ENCODE results near the gene CD160.

CD160 gene

GRCh38 chr1:145702826-145703225, 16.5 kb upstream of the CD160 start:
- Histone ChIP-seq H3K4me3 (no peak overlapping the region), H3K27ac (no peak overlapping the region)
- no peak for DNase-seq (ENCODE audit: low spot score)
- TF ChIP-seq, protein P1, sequence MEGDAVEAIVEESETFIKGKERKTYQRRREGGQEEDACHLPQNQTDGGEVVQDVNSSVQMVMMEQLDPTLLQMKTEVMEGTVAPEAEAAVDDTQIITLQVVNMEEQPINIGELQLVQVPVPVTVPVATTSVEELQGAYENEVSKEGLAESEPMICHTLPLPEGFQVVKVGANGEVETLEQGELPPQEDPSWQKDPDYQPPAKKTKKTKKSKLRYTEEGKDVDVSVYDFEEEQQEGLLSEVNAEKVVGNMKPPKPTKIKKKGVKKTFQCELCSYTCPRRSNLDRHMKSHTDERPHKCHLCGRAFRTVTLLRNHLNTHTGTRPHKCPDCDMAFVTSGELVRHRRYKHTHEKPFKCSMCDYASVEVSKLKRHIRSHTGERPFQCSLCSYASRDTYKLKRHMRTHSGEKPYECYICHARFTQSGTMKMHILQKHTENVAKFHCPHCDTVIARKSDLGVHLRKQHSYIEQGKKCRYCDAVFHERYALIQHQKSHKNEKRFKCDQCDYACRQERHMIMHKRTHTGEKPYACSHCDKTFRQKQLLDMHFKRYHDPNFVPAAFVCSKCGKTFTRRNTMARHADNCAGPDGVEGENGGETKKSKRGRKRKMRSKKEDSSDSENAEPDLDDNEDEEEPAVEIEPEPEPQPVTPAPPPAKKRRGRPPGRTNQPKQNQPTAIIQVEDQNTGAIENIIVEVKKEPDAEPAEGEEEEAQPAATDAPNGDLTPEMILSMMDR (IDR thresholded peaks at IDR 0.05), result no peak

DNA sequence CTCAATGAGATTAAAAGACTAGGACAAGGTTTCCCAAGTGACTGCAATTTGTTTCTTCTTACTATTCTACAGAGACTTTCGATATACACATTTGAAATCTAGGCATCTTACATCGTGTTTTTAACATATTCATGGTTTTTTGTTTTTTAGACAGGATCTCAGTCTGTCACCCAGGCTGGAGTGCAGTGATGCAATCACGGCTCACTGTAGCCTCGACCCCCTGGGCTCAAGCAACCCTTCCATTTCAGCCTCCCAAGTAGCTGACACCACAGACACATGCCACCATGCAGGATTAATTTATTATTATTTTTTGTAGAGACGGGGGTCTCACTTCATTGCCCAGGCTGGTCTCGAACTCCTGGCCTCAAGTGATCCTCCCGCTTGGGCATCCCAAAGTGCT, 13.7 kb upstream of the CD160 start:
- Histone ChIP-seq H3K27ac (no peak overlapping the region), H3K4me3 (no peak overlapping the region)
- DNase-seq (ENCODE audit: low spot score), result no peak
- TF ChIP-seq, protein P1 (IDR thresholded peaks at IDR 0.05), result no peak

DNA sequence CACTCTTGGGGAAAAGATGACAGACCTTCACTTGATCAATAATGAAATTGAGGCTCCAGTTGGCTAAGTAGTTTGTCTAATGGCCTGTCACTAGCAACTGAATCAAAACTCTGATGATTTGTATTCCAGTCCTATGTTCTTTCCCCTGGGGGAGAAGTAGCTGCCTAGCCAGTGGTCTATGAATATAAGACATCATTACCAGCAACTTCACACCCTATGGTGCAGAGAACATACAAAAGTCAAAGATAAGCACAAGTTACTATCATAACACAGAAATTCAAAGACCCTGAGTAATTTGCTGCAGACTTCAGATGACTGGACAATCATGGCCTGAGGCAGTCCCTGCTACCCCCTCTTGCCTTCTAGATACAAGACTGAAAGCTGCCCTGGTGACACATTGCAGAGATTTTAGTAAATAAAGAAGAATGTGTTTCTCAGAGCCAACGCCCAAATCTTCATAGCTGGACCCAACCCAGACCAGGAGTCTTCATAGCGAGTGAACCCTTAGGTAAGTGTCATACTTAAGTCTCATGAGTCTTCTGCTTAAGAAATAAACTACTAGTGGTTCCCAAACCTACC, 13.1 kb upstream of the CD160 start:
- Histone ChIP-seq H3K4me3 (no peak overlapping the region), H3K27ac (no peak overlapping the region)
- no peak for DNase-seq (ENCODE audit: low spot score)
- TF ChIP-seq, protein P1 (IDR thresholded peaks at IDR 0.05), result no peak

DNA sequence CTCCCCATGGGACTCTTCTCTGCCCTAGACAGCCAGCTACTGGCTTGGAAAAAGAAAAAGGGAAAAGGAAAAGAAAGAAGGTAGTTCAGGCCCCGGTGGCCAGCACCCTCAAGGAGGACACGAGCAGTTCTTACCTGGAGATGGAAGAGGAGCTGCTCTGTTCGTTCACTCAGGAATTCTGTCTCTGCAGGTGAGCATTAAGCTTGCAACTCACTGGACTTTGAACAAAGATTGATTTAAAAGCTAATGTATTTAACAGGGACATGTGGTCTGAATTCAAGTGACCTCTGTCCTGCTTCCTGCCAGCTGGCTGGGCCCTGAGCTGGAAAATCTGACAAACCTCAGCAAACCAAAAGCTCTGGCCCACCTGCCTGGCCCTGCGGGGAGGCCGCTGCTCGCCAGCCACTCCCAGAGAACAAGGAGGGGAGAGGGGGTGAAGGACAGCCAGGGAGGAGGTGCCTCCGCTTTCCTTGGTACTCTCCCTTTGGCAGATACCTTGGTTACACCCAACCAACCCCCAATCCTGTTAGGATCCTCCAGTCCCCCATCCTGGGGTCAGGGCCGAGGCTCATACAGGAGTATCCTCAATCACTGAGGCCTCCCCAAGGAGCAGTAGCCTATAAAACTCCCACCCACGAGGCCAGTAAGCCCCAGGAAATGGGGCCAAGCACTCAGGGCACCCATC, 12.0 kb upstream of the CD160 start, which contains the start of gene PDZK1:
PDZK1 (minus strand) TSS at position 186 of the 685 bp plus-strand sequence. CDS start 19,347 bp downstream, outside the sequence.
- Histone ChIP-seq H3K27ac (no peak within 1 kb of the TSS), H3K4me3 (no peak within 1 kb of the TSS)
- TF ChIP-seq, protein P1 (IDR thresholded peaks at IDR 0.05), result no peak
- no peak for DNase-seq (ENCODE audit: low spot score)

DNA sequence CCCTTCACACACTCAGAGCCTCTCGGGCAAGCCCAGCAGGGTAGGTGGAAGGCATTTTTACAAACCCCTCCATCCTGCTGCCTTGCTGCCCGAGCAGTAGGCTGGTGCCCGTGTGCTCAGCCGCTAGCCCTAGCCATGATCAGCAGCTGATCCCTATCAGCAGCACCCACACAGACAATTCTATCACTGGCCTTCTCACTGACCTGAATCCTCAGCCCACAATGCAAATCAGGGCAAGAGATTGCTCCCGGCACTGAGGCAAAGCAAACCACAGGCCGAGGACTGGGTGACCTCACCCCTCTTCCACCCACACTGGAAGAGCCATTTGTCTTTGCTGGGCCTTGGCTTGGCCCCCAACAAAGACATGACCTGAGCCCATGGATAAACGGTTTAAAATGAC, 11.2 kb upstream of the CD160 start:
- no peak overlapping the region for H3K27ac ChIP-seq
- TF ChIP-seq, protein P1 (IDR thresholded peaks at IDR 0.05), result no peak
- DNase-seq (ENCODE audit: low spot score), result no peak
- H3K4me3 ChIP-seq, result no peak overlapping the region

GRCh38 chr1:145710291-145711027, 8.8 kb upstream of the CD160 start:
- no peak overlapping the region for H3K27ac ChIP-seq

More at GRCh38 chr1:145710291-145711027, 8.8 kb upstream of the CD160 start:
- TF ChIP-seq, protein P1 (IDR thresholded peaks at IDR 0.05), result no peak
- H3K4me3 ChIP-seq, result no peak overlapping the region
- DNase-seq (ENCODE audit: low spot score), result no peak

Measured in coronary artery (tissue), 2 donors.